Measurements from ENCODE around the gene PLPP1.

PLPP1 gene

DNA sequence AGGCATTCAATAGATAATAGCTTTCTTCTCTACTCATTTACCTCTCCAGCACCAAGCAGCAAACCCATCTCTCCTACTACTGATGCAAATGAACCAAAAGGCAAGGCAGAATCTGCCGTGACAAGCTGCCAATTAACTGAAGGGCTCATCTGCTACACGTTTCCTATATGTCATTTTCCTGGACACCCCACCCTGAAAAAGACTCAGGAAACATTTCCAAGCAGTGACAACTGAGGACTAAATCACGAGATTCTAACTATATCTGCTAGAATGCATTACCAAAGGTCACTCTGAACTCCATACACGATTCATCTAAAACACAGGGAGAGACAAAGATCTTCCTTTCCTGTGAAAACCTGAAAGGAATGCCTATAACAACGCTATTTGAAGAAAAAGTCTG lies 12.9 kb downstream of the PLPP1 start:
- Histone ChIP-seq H3K27ac (no peak overlapping the region), H3K27me3 (replicated peaks) (no peaks in the 10 kb centered on the region), H3K4me3 (ENCODE audit: low read depth, low read length) (no peak overlapping the region), H3K36me3 (replicated peaks) (no peaks in the 10 kb centered on the region)
- no peak for DNase-seq
- in situ Hi-C loops (cut with HindIII; ENCODE audit: low pct_ligation_motif_present, low sequenced_read_pairs): no loop called here
- TF ChIP-seq, protein P1, sequence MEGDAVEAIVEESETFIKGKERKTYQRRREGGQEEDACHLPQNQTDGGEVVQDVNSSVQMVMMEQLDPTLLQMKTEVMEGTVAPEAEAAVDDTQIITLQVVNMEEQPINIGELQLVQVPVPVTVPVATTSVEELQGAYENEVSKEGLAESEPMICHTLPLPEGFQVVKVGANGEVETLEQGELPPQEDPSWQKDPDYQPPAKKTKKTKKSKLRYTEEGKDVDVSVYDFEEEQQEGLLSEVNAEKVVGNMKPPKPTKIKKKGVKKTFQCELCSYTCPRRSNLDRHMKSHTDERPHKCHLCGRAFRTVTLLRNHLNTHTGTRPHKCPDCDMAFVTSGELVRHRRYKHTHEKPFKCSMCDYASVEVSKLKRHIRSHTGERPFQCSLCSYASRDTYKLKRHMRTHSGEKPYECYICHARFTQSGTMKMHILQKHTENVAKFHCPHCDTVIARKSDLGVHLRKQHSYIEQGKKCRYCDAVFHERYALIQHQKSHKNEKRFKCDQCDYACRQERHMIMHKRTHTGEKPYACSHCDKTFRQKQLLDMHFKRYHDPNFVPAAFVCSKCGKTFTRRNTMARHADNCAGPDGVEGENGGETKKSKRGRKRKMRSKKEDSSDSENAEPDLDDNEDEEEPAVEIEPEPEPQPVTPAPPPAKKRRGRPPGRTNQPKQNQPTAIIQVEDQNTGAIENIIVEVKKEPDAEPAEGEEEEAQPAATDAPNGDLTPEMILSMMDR (IDR thresholded peaks at IDR 0.05; ENCODE audit: low read depth, low read length, missing control alignments): no peak

DNA sequence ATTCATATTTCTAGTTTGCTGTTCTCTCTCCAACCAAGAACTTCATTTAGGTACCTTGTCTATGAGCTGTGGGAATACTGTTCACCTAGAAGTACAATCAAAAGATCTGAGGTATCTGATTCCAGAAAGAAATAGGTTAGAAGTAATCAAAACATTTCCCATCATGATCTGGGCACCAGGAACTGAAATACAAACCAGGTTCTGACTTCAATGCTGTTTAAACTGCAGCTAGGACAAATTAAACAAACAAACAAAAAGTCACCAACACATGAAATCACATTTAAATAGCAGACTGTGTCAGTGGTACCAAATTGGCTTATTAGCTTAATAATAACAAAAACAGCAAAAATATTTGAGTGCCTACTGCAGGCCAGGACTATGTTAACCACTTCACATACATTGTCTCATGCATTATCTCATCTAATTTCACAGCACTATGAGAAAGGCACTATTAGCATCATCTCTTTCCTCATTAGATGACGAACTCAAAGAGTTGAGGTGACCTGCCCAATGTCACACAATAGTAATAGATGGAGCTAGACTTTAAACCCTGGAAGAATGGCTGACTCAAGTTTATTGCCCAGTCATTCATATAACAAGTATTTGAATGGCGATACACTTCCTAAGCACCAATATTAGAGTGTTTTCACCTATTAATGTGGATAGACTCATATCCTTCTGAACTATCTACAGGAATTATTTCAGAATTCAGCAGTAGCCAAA lies 14.5 kb downstream of the PLPP1 start:
- Histone ChIP-seq H3K27ac (no peak overlapping the region), H3K4me3 (ENCODE audit: low read depth, low read length) (no peak overlapping the region), H3K36me3 (replicated peaks) (no peaks in the 10 kb centered on the region), H3K27me3 (replicated peaks) (no peaks in the 10 kb centered on the region)
- TF ChIP-seq, protein P1 (IDR thresholded peaks at IDR 0.05; ENCODE audit: low read depth, low read length, missing control alignments): no peak
- in situ Hi-C loops (cut with HindIII; ENCODE audit: low pct_ligation_motif_present, low sequenced_read_pairs): no loop called here
- no peak for DNase-seq

DNA sequence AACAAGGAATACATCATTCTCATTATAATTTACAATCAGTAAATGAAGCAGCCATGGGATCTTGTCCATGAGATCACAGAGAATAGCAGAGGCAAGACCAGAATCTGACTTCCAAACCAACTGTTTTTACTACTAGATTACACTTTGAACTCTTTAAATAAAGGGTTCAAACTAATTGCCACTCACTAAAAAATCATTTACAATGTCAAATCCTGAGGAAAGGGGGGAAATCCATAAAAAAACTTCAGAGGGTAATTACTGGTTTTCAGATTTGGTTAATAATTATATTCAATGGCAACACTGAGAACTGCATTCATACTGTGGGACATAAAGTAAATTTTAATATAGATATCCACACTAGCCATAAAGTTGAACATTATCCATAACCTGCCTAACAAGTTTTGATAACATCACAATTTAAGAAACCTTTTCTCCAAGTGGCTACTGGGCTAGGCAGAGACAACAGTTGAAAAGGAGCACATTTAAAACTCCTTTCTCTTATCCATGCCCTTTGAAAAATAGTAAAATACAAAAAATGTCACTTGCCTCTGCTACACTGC lies 15.9 kb downstream of the PLPP1 start:
- no peak for DNase-seq
- TF ChIP-seq, protein P1 (IDR thresholded peaks at IDR 0.05; ENCODE audit: low read depth, low read length, missing control alignments): no peak
- in situ Hi-C loops (cut with HindIII; ENCODE audit: low pct_ligation_motif_present, low sequenced_read_pairs): no loop called here
- no peak overlapping the region for H3K4me3 ChIP-seq (ENCODE audit: low read depth, low read length)
- no peaks in the 10 kb centered on the region for H3K36me3 ChIP-seq (replicated peaks)
- no peaks in the 10 kb centered on the region for H3K27me3 ChIP-seq (replicated peaks)
- H3K27ac ChIP-seq: no peak overlapping the region

DNA sequence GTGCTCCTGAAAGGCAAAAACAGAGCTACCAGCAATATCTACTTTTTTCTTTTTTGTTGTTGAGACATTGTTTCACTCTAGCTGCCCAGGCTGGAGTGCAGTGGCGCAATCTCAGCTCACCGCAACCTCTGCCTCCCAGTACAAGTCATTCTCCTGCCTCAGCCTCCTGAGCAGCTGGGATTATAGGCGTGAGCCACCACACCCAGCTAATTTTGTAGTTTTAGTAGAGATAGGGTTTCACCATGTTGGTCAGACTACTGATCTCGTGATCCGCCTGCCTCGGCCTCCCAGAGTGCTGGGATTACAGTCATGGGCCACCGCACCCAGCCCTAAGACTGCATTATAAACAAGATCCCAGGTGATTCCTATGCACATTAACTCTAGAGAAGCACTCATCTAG lies 17.0 kb downstream of the PLPP1 start:
- DNase-seq: no peak
- H3K27me3 ChIP-seq (replicated peaks): no peaks in the 10 kb centered on the region
- H3K27ac ChIP-seq: no peak overlapping the region
- TF ChIP-seq, protein P1 (IDR thresholded peaks at IDR 0.05; ENCODE audit: low read depth, low read length, missing control alignments): no peak
- in situ Hi-C loops (cut with HindIII; ENCODE audit: low pct_ligation_motif_present, low sequenced_read_pairs): no loop called here
- no peaks in the 10 kb centered on the region for H3K36me3 ChIP-seq (replicated peaks)
- H3K4me3 ChIP-seq (ENCODE audit: low read depth, low read length): no peak overlapping the region

DNA sequence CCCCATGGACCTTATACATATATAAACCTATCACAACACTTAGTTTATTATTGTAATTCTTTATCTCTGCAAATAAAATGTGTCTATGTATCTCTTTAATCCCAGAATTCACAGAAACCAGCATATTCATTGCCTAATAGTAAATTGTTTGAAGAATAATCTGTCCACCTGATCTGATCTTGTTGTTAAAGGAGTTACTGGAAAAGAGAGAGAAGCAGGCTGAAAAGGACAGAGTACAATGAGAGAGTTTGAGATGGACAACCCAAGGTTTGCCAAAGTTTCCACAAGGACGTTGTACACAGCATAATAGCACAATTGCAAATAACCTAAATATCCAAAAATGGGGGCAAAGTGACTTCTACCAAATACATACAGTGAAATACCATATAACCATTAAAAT lies 23.8 kb downstream of the PLPP1 start:
- H3K4me3 ChIP-seq (ENCODE audit: low read depth, low read length): no peak overlapping the region
- no peaks in the 10 kb centered on the region for H3K36me3 ChIP-seq (replicated peaks)
- no peak for DNase-seq
- TF ChIP-seq, protein P1 (IDR thresholded peaks at IDR 0.05; ENCODE audit: low read depth, low read length, missing control alignments): no peak
- H3K27me3 ChIP-seq (replicated peaks): no peaks in the 10 kb centered on the region
- in situ Hi-C loops (cut with HindIII; ENCODE audit: low pct_ligation_motif_present, low sequenced_read_pairs): no loop called here
- H3K27ac ChIP-seq: no peak overlapping the region

DNA sequence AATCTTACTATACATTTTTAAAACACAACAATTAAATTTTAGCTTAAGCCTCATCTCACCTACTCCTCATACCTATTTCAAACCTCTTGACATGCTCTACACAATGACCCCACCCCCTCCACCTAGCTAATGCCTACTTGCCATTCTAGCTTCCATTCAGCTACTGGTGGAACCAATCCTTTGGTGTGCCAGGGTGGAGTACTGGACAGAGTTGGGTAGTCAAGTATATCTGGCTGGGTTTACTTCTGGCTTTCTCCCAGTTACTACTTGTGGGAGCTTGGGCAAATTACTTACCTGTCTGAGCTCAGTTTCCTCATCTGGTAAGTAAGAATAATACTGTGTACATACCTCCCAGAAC lies 24.3 kb downstream of the PLPP1 start:
- Histone ChIP-seq H3K36me3 (replicated peaks) (no peaks in the 10 kb centered on the region), H3K27me3 (replicated peaks) (no peaks in the 10 kb centered on the region), H3K4me3 (ENCODE audit: low read depth, low read length) (no peak overlapping the region), H3K27ac (no peak overlapping the region)
- in situ Hi-C loops (cut with HindIII; ENCODE audit: low pct_ligation_motif_present, low sequenced_read_pairs): no loop called here
- DNase-seq: no peak
- TF ChIP-seq, protein P1 (IDR thresholded peaks at IDR 0.05; ENCODE audit: low read depth, low read length, missing control alignments): no peak
